Urinary bladder (tissue), 4 donors: ENCODE data around the gene SLC3A2. TPM values are rescaled to one million over a fixed set of nuclear protein-coding genes. Genes with fewer than 3 reads are reported as not detected.
"Not testable (repeated sequence)": the region's sequence is repeated elsewhere in the genome, so short reads cannot be mapped to it uniquely, and the experiment has no call there.

Source experiments
- DNase-seq: peaks from one replicate; pipeline ENCODE4 v3.0.0-alpha.2; 2015; ENCODE audit errors: extremely low spot score
- H3K27ac ChIP-seq: one replicate; pipeline ENCODE4 v1.5.1; 2013; ENCODE audit warnings: low read depth, mild to moderate bottlenecking, moderate library complexity
- H3K36me3 ChIP-seq: one replicate; pipeline ENCODE4 v1.6.1; 2013; ENCODE audit warnings: mild to moderate bottlenecking, moderate library complexity; ENCODE audit not compliant: insufficient read depth
- H3K4me1 ChIP-seq: one replicate; pipeline ENCODE4 v1.6.1; 2013; ENCODE audit warnings: mild to moderate bottlenecking, moderate library complexity; ENCODE audit not compliant: insufficient read depth
- H3K4me3 ChIP-seq: one replicate; pipeline ENCODE4 v1.5.1; 2013; ENCODE audit warnings: low read depth, low read length
- WGBS: extraction: QIAGEN DNeasy Blood & Tissue Kit; methylation state at CpG from one replicate; pipeline ENCODE4 v1.1.7; 2013; 5-methylcytosine and 5-hydroxymethylcytosine counted together
- polyA plus RNA-seq: library from polyadenylated mRNA; stranded (reverse); fragments of 200-250 nt; gene quantifications from one replicate; pipeline ENCODE4 v1.2.3, GENCODE V29; 2013
- total RNA-seq: library from RNA; depleted of rRNA; stranded (reverse); fragments of >200 nt; gene quantifications from one replicate; pipeline ENCODE4 v1.2.3, GENCODE V29; 2014
- donor health status: healthy with polysubstance abuse.
- donor health status: healthy.

SLC3A2 gene
- total and polyA plus RNA-seq, 2 donors = 45.0 to 126 TPM

DNA sequence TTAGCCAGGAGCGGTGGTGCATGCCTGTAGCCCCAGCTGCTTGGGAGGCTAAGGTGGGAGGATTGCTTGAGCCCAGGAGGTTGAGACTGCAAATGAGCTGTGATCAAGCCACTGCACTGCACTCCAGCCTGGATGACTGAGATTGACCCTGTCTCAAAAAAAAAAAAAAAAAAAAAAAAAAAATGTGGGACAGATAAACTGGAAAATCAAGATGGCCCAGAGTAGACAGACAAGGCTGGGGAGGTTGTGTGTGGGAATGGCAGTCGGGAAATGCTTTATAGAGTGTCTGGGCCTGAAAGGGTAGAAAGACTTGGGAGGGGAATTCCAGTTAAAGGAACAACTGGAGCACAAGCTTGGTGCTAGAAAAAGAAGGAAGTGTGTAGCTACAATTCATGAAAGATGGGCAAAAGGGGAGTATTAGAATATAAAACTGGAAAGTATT lies 23.1 kb upstream of the SLC3A2 start:
- Histone ChIP-seq H3K27ac (no peak overlapping the region), H3K36me3 (no peaks in the 10 kb centered on the region), H3K4me3 (no peak overlapping the region), H3K4me1 (no peaks in the 10 kb centered on the region)
- WGBS = 72% methylated on average over 2 of the region's 2 CpGs
- DNase-seq = no peak

- H3K4me3 ChIP-seq = no peak overlapping the region
- no peak for DNase-seq
- H3K27ac ChIP-seq = no peak overlapping the region
- WGBS = 80% methylated on average over 7 of the region's 7 CpGs
- no peaks in the 10 kb centered on the region for H3K4me1 ChIP-seq
- no peaks in the 10 kb centered on the region for H3K36me3 ChIP-seq
Observed at GRCh38 chr11:62858201-62858600, 22.5 kb upstream of the SLC3A2 start.

- DNase-seq, H3K27ac ChIP-seq, H3K4me1 ChIP-seq, H3K36me3 ChIP-seq, H3K4me3 ChIP-seq: not testable (repeated sequence)
- WGBS = 86% methylated on average over 8 of the region's 8 CpGs
Observed at GRCh38 chr11:62859281-62859703, 21.4 kb upstream of the SLC3A2 start.

DNA sequence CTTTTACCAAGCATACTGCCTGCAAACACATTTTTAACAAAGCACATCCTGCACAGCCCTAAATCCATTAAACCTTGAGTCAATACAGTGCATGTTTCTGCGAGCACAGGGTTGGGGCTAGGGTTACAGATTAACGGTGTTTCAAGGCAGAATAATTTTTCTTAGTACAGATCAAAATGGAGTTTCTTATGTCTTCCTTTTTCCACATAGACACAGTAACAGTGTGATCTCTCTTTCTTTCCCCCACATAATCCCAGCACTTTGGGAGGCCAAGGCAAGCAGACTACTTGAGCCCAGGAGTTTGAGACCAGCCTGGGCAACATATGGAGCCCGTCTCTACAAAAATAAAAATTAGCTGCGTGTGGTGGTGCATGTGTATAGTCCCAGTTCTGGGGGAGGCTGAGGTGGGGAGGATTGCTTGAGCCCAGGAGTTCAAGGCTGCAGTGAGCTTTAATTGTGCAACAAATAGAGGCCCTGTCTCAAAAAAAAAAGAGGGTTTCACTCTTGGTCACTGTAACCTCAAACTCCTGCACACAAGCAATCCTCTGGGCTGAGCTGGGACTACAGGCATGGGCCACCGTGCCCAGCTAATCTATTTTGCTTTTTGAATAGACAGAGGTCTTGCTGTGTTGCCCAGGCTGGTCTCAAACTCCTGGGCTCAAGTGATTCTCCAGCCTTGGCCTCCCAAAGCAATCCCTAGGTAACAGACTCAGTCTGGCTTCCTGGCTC lies 19.7 kb upstream of the SLC3A2 start:
- 49% methylated on average over 5 of the region's 5 CpGs for WGBS
- no peaks in the 10 kb centered on the region for H3K36me3 ChIP-seq
- no peak for DNase-seq

DNA sequence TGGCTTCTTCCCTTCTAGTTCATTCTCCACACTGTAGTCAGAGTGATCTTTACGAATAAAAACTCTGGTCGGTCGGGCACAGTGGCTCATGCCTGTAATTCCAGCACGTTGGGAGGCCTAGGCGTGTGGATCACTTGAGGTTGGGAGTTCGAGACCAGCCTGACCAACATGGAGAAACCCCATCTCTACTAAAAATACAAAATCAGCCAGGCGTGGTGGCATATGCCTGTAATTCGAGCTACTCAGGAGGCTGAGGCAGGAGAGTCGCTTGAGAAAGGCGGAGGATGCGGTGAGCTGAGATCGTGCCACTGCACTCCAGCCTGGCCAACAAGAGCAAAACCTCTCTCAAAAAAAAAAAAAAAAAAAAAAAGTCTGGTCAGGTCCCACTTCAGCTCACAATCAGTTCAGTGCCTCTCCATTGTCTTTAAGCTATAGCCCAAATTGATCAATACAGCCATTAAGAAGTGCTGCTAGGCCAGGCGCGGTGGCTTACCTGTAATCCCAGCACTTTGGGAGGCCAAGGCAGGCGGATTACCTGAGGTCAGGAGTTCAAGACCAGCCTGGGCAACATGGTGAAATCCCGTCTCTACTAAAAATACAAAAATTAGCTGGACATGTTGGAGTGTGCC lies 19.0 kb upstream of the SLC3A2 start:
- not testable (repeated sequence) for DNase-seq, H3K4me3 ChIP-seq, H3K36me3 ChIP-seq, H3K27ac ChIP-seq, H3K4me1 ChIP-seq
- WGBS = 88% methylated on average over 16 of the region's 16 CpGs

More for the DNA sequence above, 19.7 kb upstream of the SLC3A2 start:
- no peaks in the 10 kb centered on the region for H3K4me1 ChIP-seq
- no peak overlapping the region for H3K27ac ChIP-seq
- H3K4me3 ChIP-seq = no peak overlapping the region

GRCh38 chr11:62863687-62864335 lies 16.9 kb upstream of the SLC3A2 start:
- Histone ChIP-seq H3K36me3 (no peaks in the 10 kb centered on the region), H3K4me1 (no peaks in the 10 kb centered on the region), H3K4me3 (no peak overlapping the region), H3K27ac (no peak overlapping the region)
- no peak for DNase-seq
- WGBS = 55% methylated on average over 4 of the region's 4 CpGs

GRCh38 chr11:62865635-62866034 lies 15.1 kb upstream of the SLC3A2 start:
- no peak overlapping the region for H3K27ac ChIP-seq
- no peaks in the 10 kb centered on the region for H3K4me1 ChIP-seq
- DNase-seq = no peak
- 44% methylated on average over 6 of the region's 6 CpGs for WGBS
- no peak overlapping the region for H3K4me3 ChIP-seq
- H3K36me3 ChIP-seq = no peaks in the 10 kb centered on the region

GRCh38 chr11:62874851-62875250 lies 5.8 kb upstream of the SLC3A2 start:
- Histone ChIP-seq H3K36me3 (no peaks in the 10 kb centered on the region), H3K4me1 (no peaks in the 10 kb centered on the region), H3K27ac (no peak overlapping the region), H3K4me3 (no peak overlapping the region)
- no peak for DNase-seq
- 96% methylated on average over 7 of the region's 7 CpGs for WGBS

GRCh38 chr11:62875698-62876478 lies 4.8 kb upstream of the SLC3A2 start:
- Histone ChIP-seq H3K27ac (no peak overlapping the region), H3K4me3 (no peak overlapping the region), H3K4me1 (no peaks in the 10 kb centered on the region), H3K36me3 (no peaks in the 10 kb centered on the region)
- no peak for DNase-seq
- 87% methylated on average over 7 of the region's 7 CpGs for WGBS

- no peak for DNase-seq
- 86% methylated on average over 6 of the region's 6 CpGs for WGBS
Observed at GRCh38 chr11:62876712-62877111, 4.0 kb upstream of the SLC3A2 start.

GRCh38 chr11:62879235-62879978 lies 1.3 kb upstream of the SLC3A2 start:
- DNase-seq = no peak
- 53% methylated on average over 7 of the region's 7 CpGs for WGBS
- H3K27ac ChIP-seq = peak overlapping the region; percentile 94
- peaks cover 4% of the 10 kb centered on the region for H3K36me3 ChIP-seq
- H3K4me3 ChIP-seq = no peak overlapping the region
- H3K4me1 ChIP-seq = peaks cover 7% of the 10 kb centered on the region

More at GRCh38 chr11:62876712-62877111, 4.0 kb upstream of the SLC3A2 start:
- Histone ChIP-seq H3K4me1 (no peaks in the 10 kb centered on the region), H3K4me3 (no peak overlapping the region), H3K27ac (no peak overlapping the region), H3K36me3 (no peaks in the 10 kb centered on the region)

DNA sequence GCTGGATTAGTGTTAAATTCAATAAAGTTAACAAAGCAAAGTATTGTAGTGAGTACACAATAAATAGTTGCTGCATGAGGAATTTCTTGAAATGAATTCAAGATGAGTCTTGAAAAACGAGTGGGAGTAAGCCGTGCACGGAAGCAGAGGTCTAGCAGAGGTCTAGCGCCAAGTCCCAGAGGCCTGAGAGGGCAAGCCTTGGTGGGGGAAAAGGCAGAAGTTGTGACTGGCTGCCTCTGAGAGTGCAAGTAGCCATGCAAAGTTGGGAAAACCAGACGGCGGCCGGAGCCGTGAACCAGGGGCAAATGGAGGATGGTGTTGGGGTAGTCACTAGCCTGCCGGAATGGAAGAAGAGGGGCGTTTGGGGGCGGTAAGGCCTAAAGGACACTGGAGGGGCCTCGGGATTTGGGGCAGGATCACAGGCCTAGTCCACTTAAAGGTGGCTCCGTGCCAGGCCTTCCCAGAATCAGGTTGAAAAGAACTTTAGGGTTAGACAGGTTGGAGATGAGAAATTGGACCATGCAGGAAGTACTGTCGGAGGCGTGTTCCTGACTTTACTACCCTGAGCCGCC lies 379 bp upstream of the SLC3A2 start:
- H3K27ac ChIP-seq = peak overlapping the region; percentile 94
- H3K36me3 ChIP-seq = peaks cover 4% of the 10 kb centered on the region
- peak; percentile 68 for DNase-seq
- peaks cover 7% of the 10 kb centered on the region for H3K4me1 ChIP-seq
- WGBS = under 1% methylated on average over 16 of the region's 16 CpGs
- peak overlapping the region; percentile 65 for H3K4me3 ChIP-seq
